RKO (cell line): Measurements from ENCODE around the gene ANKRD33B.
"Not testable (repeated sequence)": the region's sequence is repeated elsewhere in the genome, so short reads cannot be mapped to it uniquely, and the experiment has no call there.

Source experiments
- DNase-seq: peaks from one replicate; pipeline ENCODE4 v3.0.0-alpha.2; 2016; ENCODE audit warnings: low spot score

The ANKRD33B gene

GRCh38 chr5:10637944-10638343 is 74.1 kb downstream of the ANKRD33B start:
- DNase-seq, result no peak

GRCh38 chr5:10638723-10639122 is 74.9 kb downstream of the ANKRD33B start:
- not testable (repeated sequence) for DNase-seq

GRCh38 chr5:10639846-10640368 is 76.0 kb downstream of the ANKRD33B start:
- no peak for DNase-seq

- DNase-seq, result no peak
Observed at GRCh38 chr5:10642367-10642766, 78.5 kb downstream of the ANKRD33B start.

GRCh38 chr5:10644192-10644591 is 80.3 kb downstream of the ANKRD33B start:
- no peak for DNase-seq

GRCh38 chr5:10645146-10645545 is 81.3 kb downstream of the ANKRD33B start:
- DNase-seq, result no peak

- DNase-seq, result no peak
Observed at GRCh38 chr5:10645671-10646070, 81.8 kb downstream of the ANKRD33B start.

GRCh38 chr5:10647640-10648039 is 83.8 kb downstream of the ANKRD33B start:
- no peak for DNase-seq

- DNase-seq, result no peak
Observed at GRCh38 chr5:10648806-10649665, 85.2 kb downstream of the ANKRD33B start.

- DNase-seq, result no peak
Observed at GRCh38 chr5:10649666-10650380, 86.0 kb downstream of the ANKRD33B start.

- no peak for DNase-seq
Observed at GRCh38 chr5:10652151-10652550, 88.3 kb downstream of the ANKRD33B start.

GRCh38 chr5:10652606-10653005 is 88.7 kb downstream of the ANKRD33B start:
- no peak for DNase-seq

- no peak for DNase-seq
Observed at GRCh38 chr5:10653043-10653442, 89.2 kb downstream of the ANKRD33B start.

GRCh38 chr5:10653751-10654400 is 90.0 kb downstream of the ANKRD33B start:
- DNase-seq, result no peak

- DNase-seq, result no peak
Observed at GRCh38 chr5:10654566-10654965, 90.7 kb downstream of the ANKRD33B start.

- DNase-seq, result no peak
Observed at GRCh38 chr5:10655161-10655971, 91.5 kb downstream of the ANKRD33B start.

- peak; percentile 26 for DNase-seq
Observed at GRCh38 chr5:10655972-10656830, 92.3 kb downstream of the ANKRD33B start.

- no peak for DNase-seq
Observed at GRCh38 chr5:10658265-10658664, 94.4 kb downstream of the ANKRD33B start.

GRCh38 chr5:10660135-10660534 is 96.3 kb downstream of the ANKRD33B start:
- no peak for DNase-seq

GRCh38 chr5:10660720-10661387 is 97.0 kb downstream of the ANKRD33B start:
- DNase-seq, result no peak
